Natural killer cell (primary cell): ENCODE data around the gene CES3. TPM values are rescaled to one million over a fixed set of nuclear protein-coding genes. Genes with fewer than 3 reads are reported as not detected.

Source experiments
- ATAC-seq, 3 donors: fragments of 150-1000 bp in 2 of 3; fragments of 200-7000 bp in 1 of 3; cut with Tn5 transposase; 1 replicate in 1 of 3; 2 replicates in 2 of 3; pipeline ENCODE4 v1.10.0; 2021; ENCODE audit warnings: mild to moderate bottlenecking in 2 of 3, moderate library complexity in 2 of 3
- DNase-seq, 2 donors: peaks; one replicate each; pipeline versions ENCODE4 v3.0.0 to v3.0.0-alpha.2; 2013 to 2021; ENCODE audit warnings: mixed read lengths in 1 of 2
- H3K27ac ChIP-seq: one replicate; pipeline ENCODE4 v1.5.1; 2013; ENCODE audit warnings: mild to moderate bottlenecking, low read length
- H3K27me3 ChIP-seq: one replicate; pipeline ENCODE4 v1.6.1; 2013; ENCODE audit warnings: low read length; ENCODE audit not compliant: control insufficient read depth, insufficient read depth
- H3K36me3 ChIP-seq: one replicate; pipeline ENCODE4 v1.6.1; 2013; ENCODE audit warnings: low read length; ENCODE audit not compliant: control insufficient read depth, insufficient read depth
- H3K4me1 ChIP-seq: one replicate; pipeline ENCODE4 v1.6.1; 2013; ENCODE audit warnings: low read length; ENCODE audit not compliant: control insufficient read depth, insufficient read depth
- H3K4me3 ChIP-seq: one replicate; pipeline ENCODE4 v1.5.1; 2013; ENCODE audit warnings: low read length
- H3K9me3 ChIP-seq: one replicate; pipeline ENCODE4 v1.6.1; 2013; ENCODE audit warnings: low read length; ENCODE audit not compliant: control insufficient read depth, insufficient read depth
- H3K27ac Mint-ChIP-seq, 2 donors: one replicate each; pipeline ENCODE4 v1.8.0; 2022; ENCODE audit warnings: mild to moderate bottlenecking in 2 of 2, mixed read lengths in 2 of 2, moderate library complexity in 1 of 2
- H3K27me3 Mint-ChIP-seq, 2 donors: one replicate each; pipeline ENCODE4 v1.8.0; 2022; ENCODE audit warnings: low read depth in 2 of 2, mixed read lengths in 2 of 2
- H3K36me3 Mint-ChIP-seq: one replicate; pipeline ENCODE4 v1.8.0; 2022; ENCODE audit warnings: mixed read lengths
- H3K4me1 Mint-ChIP-seq, 2 donors: one replicate each; pipeline ENCODE4 v1.8.0; 2022; ENCODE audit warnings: mixed read lengths in 2 of 2
- H3K4me3 Mint-ChIP-seq: one replicate; pipeline ENCODE4 v1.8.0; 2022; ENCODE audit warnings: mild to moderate bottlenecking, moderate library complexity, mixed read lengths
- H3K9me3 Mint-ChIP-seq, 2 donors: one replicate each; pipeline ENCODE4 v1.8.0; 2022; ENCODE audit warnings: mixed read lengths in 2 of 2
- WGBS: methylation state at CpG from one replicate; pipeline ENCODE4 v1.1.7; 2013; ENCODE audit warnings: missing lambda C conversion rate; ENCODE audit not compliant: insufficient coverage; 5-methylcytosine and 5-hydroxymethylcytosine counted together
- intact Hi-C: fragments of 100-400 bp; cut with micrococcal nuclease; formaldehyde crosslinking; loops from one replicate; pipeline ENCODE4 v1.14.2; 2022
- total RNA-seq, 4 donors: library from RNA; stranded (reverse); fragments of 120-200 nt in 1 of 4; gene quantifications; one replicate each; pipeline versions ENCODE4 v1.2.3 to v1.2.4, GENCODE V29; 2013 to 2022
- TF ChIP-seq, protein P1 (sequence below): fragments of 200-600 bp; IDR thresholded peaks from one replicate; pipeline ENCODE4 v1.8.0; 2022; ENCODE audit warnings: antibody characterized with exemption

The CES3 gene
- total RNA-seq, 3 donors from 2014 or later (not counting 1 experiment from before 2014, with no cell fraction given) = 0.19 to 0.95 (median 0.27) TPM

DNA sequence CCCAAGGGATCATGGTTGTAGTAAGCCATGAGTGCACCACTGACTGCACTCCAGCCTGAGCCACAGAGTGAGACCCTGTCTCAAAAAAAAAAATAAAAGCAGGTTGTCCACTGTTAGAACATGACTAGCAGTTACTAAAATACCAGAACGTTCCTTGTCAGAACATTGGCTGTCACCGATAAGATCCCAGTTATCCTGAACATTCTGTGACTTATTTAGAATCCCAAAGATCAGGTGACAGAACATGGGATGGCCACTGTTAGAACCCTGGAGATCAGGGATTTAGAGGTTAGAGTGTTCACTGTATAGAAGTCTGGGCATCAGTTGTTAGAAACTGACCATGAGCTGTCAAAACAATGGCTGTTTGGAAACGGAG, 35.9 kb downstream of the CES3 start:
- Mint-ChIP-seq H3K27ac (no peak overlapping the region), H3K27me3 (no peaks in the 10 kb centered on the region), H3K4me3 (no peak overlapping the region), H3K4me1 (peaks cover 0 to 19% of the 10 kb centered on the region in 2 donors), H3K36me3 (no peaks in the 10 kb centered on the region), H3K9me3 (no peaks in the 10 kb centered on the region)
- WGBS = 88% methylated on average over 3 of the region's 3 CpGs
- Histone ChIP-seq H3K9me3 (no peaks in the 10 kb centered on the region), H3K27me3 (no peaks in the 10 kb centered on the region), H3K27ac (no peak overlapping the region), H3K4me3 (no peak overlapping the region), H3K36me3 (no peaks in the 10 kb centered on the region), H3K4me1 (peaks cover 14% of the 10 kb centered on the region)
- TF ChIP-seq, protein P1, sequence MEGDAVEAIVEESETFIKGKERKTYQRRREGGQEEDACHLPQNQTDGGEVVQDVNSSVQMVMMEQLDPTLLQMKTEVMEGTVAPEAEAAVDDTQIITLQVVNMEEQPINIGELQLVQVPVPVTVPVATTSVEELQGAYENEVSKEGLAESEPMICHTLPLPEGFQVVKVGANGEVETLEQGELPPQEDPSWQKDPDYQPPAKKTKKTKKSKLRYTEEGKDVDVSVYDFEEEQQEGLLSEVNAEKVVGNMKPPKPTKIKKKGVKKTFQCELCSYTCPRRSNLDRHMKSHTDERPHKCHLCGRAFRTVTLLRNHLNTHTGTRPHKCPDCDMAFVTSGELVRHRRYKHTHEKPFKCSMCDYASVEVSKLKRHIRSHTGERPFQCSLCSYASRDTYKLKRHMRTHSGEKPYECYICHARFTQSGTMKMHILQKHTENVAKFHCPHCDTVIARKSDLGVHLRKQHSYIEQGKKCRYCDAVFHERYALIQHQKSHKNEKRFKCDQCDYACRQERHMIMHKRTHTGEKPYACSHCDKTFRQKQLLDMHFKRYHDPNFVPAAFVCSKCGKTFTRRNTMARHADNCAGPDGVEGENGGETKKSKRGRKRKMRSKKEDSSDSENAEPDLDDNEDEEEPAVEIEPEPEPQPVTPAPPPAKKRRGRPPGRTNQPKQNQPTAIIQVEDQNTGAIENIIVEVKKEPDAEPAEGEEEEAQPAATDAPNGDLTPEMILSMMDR = no peak
- no peak for DNase-seq
- no peak for ATAC-seq
- intact Hi-C loops = no loop called here

DNA sequence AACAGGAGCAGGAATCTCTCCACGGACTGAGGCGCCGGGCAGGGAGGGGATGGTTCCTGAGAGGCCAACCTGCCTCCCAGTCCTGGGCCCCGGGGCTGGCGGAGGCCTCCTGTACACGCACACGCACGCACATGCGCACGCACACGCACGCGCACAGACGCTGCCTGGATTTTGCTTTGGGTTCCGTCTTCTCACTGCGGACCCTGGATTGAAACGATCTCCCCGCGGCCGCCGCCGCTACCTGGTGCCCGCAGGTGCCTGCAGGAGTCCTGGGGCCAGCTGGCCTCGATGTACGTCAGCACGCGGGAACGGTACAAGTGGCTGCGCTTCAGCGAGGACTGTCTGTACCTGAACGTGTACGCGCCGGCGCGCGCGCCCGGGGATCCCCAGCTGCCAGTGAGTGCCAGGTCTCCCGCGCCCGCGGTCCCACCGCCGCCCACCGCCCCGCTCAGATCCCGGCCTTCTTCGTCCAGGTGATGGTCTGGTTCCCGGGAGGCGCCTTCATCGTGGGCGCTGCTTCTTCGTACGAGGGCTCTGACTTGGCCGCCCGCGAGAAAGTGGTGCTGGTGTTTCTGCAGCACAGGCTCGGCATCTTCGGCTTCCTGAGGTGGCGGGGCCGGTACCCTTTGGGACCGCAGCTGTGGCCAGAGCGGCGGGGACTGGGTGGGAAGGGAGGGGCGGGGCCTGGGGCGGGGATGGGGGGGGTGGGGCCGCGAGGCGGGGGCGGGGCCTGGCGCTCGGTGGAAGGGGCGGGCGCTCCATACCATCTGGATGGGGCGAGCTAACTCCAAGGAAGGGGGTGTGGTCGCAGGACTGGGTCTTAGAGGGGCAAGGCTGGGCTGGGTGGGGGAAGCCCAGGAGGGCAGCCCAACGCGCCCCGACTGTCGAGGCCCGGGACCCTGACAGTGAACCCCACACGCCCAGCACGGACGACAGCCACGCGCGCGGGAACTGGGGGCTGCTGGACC, 39.6 kb downstream of the CES3 start:
- peaks cover 0 to 3% of the 10 kb centered on the region in 2 donors for H3K27me3 Mint-ChIP-seq
- peak overlapping the region; percentile 86 for H3K4me3 Mint-ChIP-seq
- H3K4me3 ChIP-seq = peak overlapping the region; percentile 43
- no peaks in the 10 kb centered on the region for H3K36me3 Mint-ChIP-seq
- no peaks in the 10 kb centered on the region for H3K27me3 ChIP-seq
- intact Hi-C loops = no loop called here
- H3K9me3 Mint-ChIP-seq = no peaks in the 10 kb centered on the region
- DNase-seq (peak; percentile 46 to 76), ATAC-seq (peak; percentile 68 to 73 (median 72))
- H3K9me3 ChIP-seq = no peaks in the 10 kb centered on the region
- H3K27ac ChIP-seq = no peak overlapping the region
- H3K4me1 ChIP-seq = peaks cover 14% of the 10 kb centered on the region
- peak overlapping the region; percentile 30 to 66 for H3K27ac Mint-ChIP-seq
- no peaks in the 10 kb centered on the region for H3K36me3 ChIP-seq
- WGBS = 10% methylated on average over 81 of the region's 89 CpGs
- peaks cover 0 to 24% of the 10 kb centered on the region in 2 donors for H3K4me1 Mint-ChIP-seq
- TF ChIP-seq, protein P1 = no peak

DNA sequence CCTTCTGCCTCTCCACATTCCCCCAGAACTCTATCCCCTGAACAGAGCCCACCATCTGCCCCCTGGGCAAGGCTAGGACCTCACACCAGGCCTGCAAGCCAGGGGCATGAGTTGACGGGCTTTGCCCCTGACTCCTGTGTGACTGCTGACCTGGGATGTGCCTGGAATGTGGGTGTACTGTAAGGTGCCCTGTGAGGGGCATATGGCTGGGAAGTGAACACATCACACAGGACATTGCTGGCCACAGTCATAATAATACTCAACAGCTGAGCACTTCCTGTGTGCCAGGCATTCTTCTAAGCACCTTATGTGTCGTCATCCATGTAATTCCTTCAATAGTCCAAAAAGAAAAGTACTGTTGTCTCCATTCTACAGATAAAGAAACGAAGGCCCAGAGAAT, 40.7 kb downstream of the CES3 start:
- TF ChIP-seq, protein P1 = no peak
- Histone ChIP-seq H3K36me3 (no peaks in the 10 kb centered on the region), H3K4me3 (no peak overlapping the region), H3K27me3 (no peaks in the 10 kb centered on the region), H3K27ac (no peak overlapping the region), H3K9me3 (no peaks in the 10 kb centered on the region), H3K4me1 (peaks cover 14% of the 10 kb centered on the region)
- Mint-ChIP-seq H3K36me3 (no peaks in the 10 kb centered on the region), H3K27me3 (peaks cover 0 to 3% of the 10 kb centered on the region in 2 donors), H3K4me3 (peak overlapping the region; percentile 13), H3K4me1 (peaks cover 0 to 24% of the 10 kb centered on the region in 2 donors), H3K9me3 (no peaks in the 10 kb centered on the region), H3K27ac (no peak overlapping the region)
- DNase-seq (no peak), ATAC-seq (no peak)
- intact Hi-C loops = no loop called here
- WGBS = 88% methylated on average over 3 of the region's 3 CpGs
